WTC11 (cell line): ENCODE data around the gene POLR1G. TPM values are rescaled to one million over a fixed set of nuclear protein-coding genes. Genes with fewer than 3 reads are reported as not detected.
A peak's percentile ranks its signal among the peaks of the same experiment; 100 is the strongest.

Source experiments
- ATAC-seq: fragments of 200-7000 bp; cut with Tn5 transposase; 2 replicates; pipeline ENCODE4 v1.10.0; 2021; ENCODE audit warnings: mild to moderate bottlenecking, moderate library complexity
- CTCF ChIA-PET: fragments of 300-600 bp; sonication (Branson Sonifier 250); formaldehyde crosslinking; loops from one replicate; lab custom pipeline; 2021; ENCODE audit warnings: antibody characterized with exemption; lab: Charles Lee
- POLR2A ChIA-PET: fragments of 350-600 bp; sonication (Branson Sonifier 250); formaldehyde crosslinking; loops from one replicate; lab custom pipeline; 2021; ENCODE audit warnings: antibody characterized with exemption; lab: Charles Lee
- DNase-seq: peaks from one replicate; pipeline ENCODE4 v3.0.0; 2021; ENCODE audit warnings: low spot score
- H3K27ac Mint-ChIP-seq: 2 replicates; pipeline ENCODE4 v1.8.0; 2021; ENCODE audit warnings: mixed read lengths
- H3K27me3 Mint-ChIP-seq: 2 replicates; pipeline ENCODE4 v1.8.0; 2021; ENCODE audit warnings: low read depth, mild to moderate bottlenecking, moderate library complexity, mixed read lengths
- H3K36me3 Mint-ChIP-seq: 2 replicates; pipeline ENCODE4 v1.8.0; 2021; ENCODE audit warnings: mixed read lengths
- H3K4me1 Mint-ChIP-seq: 2 replicates; pipeline ENCODE4 v1.8.0; 2022; ENCODE audit warnings: mixed read lengths
- H3K4me3 Mint-ChIP-seq: 2 replicates; pipeline ENCODE4 v1.8.0; 2021; ENCODE audit warnings: mild to moderate bottlenecking, moderate library complexity, mixed read lengths
- H3K9me3 Mint-ChIP-seq: 2 replicates; pipeline ENCODE4 v1.8.0; 2021; ENCODE audit warnings: mixed read lengths
- CBFB ChIP-seq: sonication (generic); formaldehyde crosslinking; IDR thresholded peaks from 2 replicates; pipeline ENCODE4 v1.8.1; 2022; ENCODE audit warnings: mild to moderate bottlenecking, low read depth, missing genetic modification reagents
- CREM ChIP-seq: sonication (generic); formaldehyde crosslinking; IDR thresholded peaks from 2 replicates; pipeline ENCODE4 v1.8.1; 2022; ENCODE audit warnings: mild to moderate bottlenecking, missing genetic modification reagents, moderate library complexity
- FOXP1 ChIP-seq: sonication (generic); formaldehyde crosslinking; IDR thresholded peaks from 2 replicates; pipeline ENCODE4 v1.8.0; 2022; ENCODE audit warnings: missing genetic modification reagents, mild to moderate bottlenecking, moderate library complexity, borderline replicate concordance
- GABPB1 ChIP-seq: sonication (generic); formaldehyde crosslinking; IDR thresholded peaks from 2 replicates; pipeline ENCODE4 v1.8.1; 2023; ENCODE audit warnings: mild to moderate bottlenecking, missing genetic modification reagents
- GTF2I ChIP-seq: fragments of 250-450 bp; sonication (Bioruptor Pico); conservative IDR thresholded peaks from 2 replicates; pipeline ENCODE4 v1.4.0; 2021; ENCODE audit warnings: mild to moderate bottlenecking
- KAT7 ChIP-seq: sonication (generic); formaldehyde crosslinking; IDR thresholded peaks from 2 replicates; pipeline ENCODE4 v1.8.1; 2023; ENCODE audit warnings: missing genetic modification reagents, mild to moderate bottlenecking, borderline replicate concordance
- MXD4 ChIP-seq: fragments of 250-450 bp; sonication (Bioruptor Pico); IDR thresholded peaks from 2 replicates; pipeline ENCODE4 v1.8.0; 2021; ENCODE audit warnings: mild to moderate bottlenecking, moderate library complexity, borderline replicate concordance
- ZNF138 ChIP-seq: sonication (generic); formaldehyde crosslinking; conservative IDR thresholded peaks from 2 replicates; pipeline ENCODE4 v1.8.1; 2022; ENCODE audit warnings: mild to moderate bottlenecking, moderate library complexity, missing genetic modification reagents
- ZNF396 ChIP-seq: fragments of 250-450 bp; sonication (Bioruptor Pico); IDR thresholded peaks from 2 replicates; pipeline ENCODE4 v1.8.0; 2021; ENCODE audit warnings: mild to moderate bottlenecking, moderate library complexity, borderline replicate concordance
- total RNA-seq: library from RNA; stranded (reverse); gene quantifications from 3 replicates; pipeline ENCODE4 v1.2.3, GENCODE V29; 2021
- TF ChIP-seq, protein P1 (sequence below): sonication (generic); formaldehyde crosslinking; IDR thresholded peaks from 2 replicates; pipeline ENCODE4 v1.8.1; 2023; ENCODE audit warnings: mild to moderate bottlenecking, missing genetic modification reagents, moderate library complexity
- TF ChIP-seq, protein P2 (sequence below): sonication (generic); formaldehyde crosslinking; IDR thresholded peaks from 2 replicates; pipeline ENCODE4 v1.8.1; 2022; ENCODE audit warnings: mild to moderate bottlenecking, moderate library complexity, missing genetic modification reagents
- TF ChIP-seq, protein P3 (sequence below): sonication (generic); formaldehyde crosslinking; IDR thresholded peaks from 2 replicates; pipeline ENCODE4 v1.8.1; 2023; ENCODE audit warnings: mild to moderate bottlenecking, moderate library complexity, missing genetic modification reagents
- TF ChIP-seq, protein P4 (sequence below): sonication (generic); formaldehyde crosslinking; IDR thresholded peaks from 2 replicates; pipeline ENCODE4 v1.8.1; 2023; ENCODE audit warnings: mild to moderate bottlenecking, missing genetic modification reagents, borderline replicate concordance
- TF ChIP-seq, protein P5 (sequence below): fragments of 250-450 bp; sonication (Bioruptor Pico); IDR thresholded peaks from 2 replicates; pipeline ENCODE4 v1.9.0; 2021; ENCODE audit warnings: mild to moderate bottlenecking
- TF ChIP-seq, protein P6 (sequence below): fragments of 200-600 bp; IDR thresholded peaks from 2 replicates; pipeline ENCODE4 v1.8.0; 2022; ENCODE audit warnings: antibody characterized with exemption
- TF ChIP-seq, protein P7 (sequence below): sonication (generic); formaldehyde crosslinking; IDR thresholded peaks from 2 replicates; pipeline ENCODE4 v1.8.0; 2023; ENCODE audit warnings: mild to moderate bottlenecking, missing genetic modification reagents
- TF ChIP-seq, protein P8 (sequence below): sonication (generic); formaldehyde crosslinking; IDR thresholded peaks from 2 replicates; pipeline ENCODE4 v1.8.1; 2022; ENCODE audit warnings: low read depth, missing genetic modification reagents, borderline replicate concordance
- TF ChIP-seq, protein P9 (sequence below): sonication (generic); formaldehyde crosslinking; IDR thresholded peaks from 2 replicates; pipeline ENCODE4 v1.8.1; 2023; ENCODE audit warnings: mild to moderate bottlenecking, missing genetic modification reagents, moderate library complexity

Gene POLR1G
- total RNA-seq, 1 experiment from 2014 or later, result 38.1 TPM

DNA sequence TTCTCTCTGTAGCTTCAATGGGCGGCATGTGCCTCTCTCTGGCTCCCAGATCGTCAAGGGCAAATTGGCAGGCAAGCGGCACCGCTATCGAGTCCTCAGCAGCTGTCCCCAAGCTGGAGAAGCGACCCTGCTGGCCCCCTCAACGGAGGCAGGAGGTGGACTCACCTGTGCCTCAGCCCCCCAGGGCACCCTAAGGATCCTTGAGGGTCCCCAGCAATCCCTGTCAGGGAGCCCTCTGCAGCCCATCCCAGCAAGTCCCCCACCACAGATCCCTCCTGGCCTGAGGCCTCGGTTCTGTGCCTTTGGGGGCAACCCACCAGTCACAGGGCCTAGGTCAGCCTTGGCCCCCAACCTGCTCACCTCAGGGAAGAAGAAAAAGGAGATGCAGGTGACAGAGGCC is 1.7 kb downstream of the POLR1G start:
- TF ChIP-seq ZNF138 (no peak), CBFB (CRISPR knock-in tag) (no peak), KAT7 (CRISPR knock-in tag) (no peak), CREM (CRISPR knock-in tag) (no peak), FOXP1 (CRISPR knock-in tag) (no peak)
- TF ChIP-seq, protein P1, sequence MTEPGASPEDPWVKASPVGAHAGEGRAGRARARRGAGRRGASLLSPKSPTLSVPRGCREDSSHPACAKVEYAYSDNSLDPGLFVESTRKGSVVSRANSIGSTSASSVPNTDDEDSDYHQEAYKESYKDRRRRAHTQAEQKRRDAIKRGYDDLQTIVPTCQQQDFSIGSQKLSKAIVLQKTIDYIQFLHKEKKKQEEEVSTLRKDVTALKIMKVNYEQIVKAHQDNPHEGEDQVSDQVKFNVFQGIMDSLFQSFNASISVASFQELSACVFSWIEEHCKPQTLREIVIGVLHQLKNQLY (CRISPR knock-in tag), result no peak
- TF ChIP-seq, protein P2, sequence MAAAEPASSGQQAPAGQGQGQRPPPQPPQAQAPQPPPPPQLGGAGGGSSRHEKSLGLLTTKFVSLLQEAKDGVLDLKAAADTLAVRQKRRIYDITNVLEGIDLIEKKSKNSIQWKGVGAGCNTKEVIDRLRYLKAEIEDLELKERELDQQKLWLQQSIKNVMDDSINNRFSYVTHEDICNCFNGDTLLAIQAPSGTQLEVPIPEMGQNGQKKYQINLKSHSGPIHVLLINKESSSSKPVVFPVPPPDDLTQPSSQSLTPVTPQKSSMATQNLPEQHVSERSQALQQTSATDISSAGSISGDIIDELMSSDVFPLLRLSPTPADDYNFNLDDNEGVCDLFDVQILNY, result no peak
- TF ChIP-seq, protein P3, sequence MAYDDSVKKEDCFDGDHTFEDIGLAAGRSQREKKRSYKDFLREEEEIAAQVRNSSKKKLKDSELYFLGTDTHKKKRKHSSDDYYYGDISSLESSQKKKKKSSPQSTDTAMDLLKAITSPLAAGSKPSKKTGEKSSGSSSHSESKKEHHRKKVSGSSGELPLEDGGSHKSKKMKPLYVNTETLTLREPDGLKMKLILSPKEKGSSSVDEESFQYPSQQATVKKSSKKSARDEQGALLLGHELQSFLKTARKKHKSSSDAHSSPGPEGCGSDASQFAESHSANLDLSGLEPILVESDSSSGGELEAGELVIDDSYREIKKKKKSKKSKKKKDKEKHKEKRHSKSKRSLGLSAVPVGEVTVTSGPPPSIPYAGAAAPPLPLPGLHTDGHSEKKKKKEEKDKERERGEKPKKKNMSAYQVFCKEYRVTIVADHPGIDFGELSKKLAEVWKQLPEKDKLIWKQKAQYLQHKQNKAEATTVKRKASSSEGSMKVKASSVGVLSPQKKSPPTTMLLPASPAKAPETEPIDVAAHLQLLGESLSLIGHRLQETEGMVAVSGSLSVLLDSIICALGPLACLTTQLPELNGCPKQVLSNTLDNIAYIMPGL, result no peak
- TF ChIP-seq, protein P4, sequence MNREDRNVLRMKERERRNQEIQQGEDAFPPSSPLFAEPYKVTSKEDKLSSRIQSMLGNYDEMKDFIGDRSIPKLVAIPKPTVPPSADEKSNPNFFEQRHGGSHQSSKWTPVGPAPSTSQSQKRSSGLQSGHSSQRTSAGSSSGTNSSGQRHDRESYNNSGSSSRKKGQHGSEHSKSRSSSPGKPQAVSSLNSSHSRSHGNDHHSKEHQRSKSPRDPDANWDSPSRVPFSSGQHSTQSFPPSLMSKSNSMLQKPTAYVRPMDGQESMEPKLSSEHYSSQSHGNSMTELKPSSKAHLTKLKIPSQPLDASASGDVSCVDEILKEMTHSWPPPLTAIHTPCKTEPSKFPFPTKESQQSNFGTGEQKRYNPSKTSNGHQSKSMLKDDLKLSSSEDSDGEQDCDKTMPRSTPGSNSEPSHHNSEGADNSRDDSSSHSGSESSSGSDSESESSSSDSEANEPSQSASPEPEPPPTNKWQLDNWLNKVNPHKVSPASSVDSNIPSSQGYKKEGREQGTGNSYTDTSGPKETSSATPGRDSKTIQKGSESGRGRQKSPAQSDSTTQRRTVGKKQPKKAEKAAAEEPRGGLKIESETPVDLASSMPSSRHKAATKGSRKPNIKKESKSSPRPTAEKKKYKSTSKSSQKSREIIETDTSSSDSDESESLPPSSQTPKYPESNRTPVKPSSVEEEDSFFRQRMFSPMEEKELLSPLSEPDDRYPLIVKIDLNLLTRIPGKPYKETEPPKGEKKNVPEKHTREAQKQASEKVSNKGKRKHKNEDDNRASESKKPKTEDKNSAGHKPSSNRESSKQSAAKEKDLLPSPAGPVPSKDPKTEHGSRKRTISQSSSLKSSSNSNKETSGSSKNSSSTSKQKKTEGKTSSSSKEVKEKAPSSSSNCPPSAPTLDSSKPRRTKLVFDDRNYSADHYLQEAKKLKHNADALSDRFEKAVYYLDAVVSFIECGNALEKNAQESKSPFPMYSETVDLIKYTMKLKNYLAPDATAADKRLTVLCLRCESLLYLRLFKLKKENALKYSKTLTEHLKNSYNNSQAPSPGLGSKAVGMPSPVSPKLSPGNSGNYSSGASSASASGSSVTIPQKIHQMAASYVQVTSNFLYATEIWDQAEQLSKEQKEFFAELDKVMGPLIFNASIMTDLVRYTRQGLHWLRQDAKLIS (CRISPR knock-in tag), result no peak
- TF ChIP-seq, protein P5, sequence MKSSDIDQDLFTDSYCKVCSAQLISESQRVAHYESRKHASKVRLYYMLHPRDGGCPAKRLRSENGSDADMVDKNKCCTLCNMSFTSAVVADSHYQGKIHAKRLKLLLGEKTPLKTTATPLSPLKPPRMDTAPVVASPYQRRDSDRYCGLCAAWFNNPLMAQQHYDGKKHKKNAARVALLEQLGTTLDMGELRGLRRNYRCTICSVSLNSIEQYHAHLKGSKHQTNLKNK (CRISPR knock-in tag), result no peak
- no peaks in the 10 kb centered on the region for H3K9me3 Mint-ChIP-seq
- H3K4me3 Mint-ChIP-seq, result peak overlapping the region; percentile 96
- DNase-seq, result no peak
- no peak for ATAC-seq
- H3K27ac Mint-ChIP-seq, result no peak overlapping the region
- peaks cover 7% of the 10 kb centered on the region; the same call in 1 of the 2 replicates for H3K27me3 Mint-ChIP-seq
- ChIA-PET POLR2A (no interaction called here), CTCF (interaction anchor here (1.2 to 1.6 kb wide), 3 partner anchors 20 to 78 kb away, joined by 3 to 5 read pairs (median 4); no protein-coding TSS in a partner anchor)
- H3K36me3 Mint-ChIP-seq, result peaks cover 22% of the 10 kb centered on the region
- peaks cover 15% of the 10 kb centered on the region for H3K4me1 Mint-ChIP-seq

DNA sequence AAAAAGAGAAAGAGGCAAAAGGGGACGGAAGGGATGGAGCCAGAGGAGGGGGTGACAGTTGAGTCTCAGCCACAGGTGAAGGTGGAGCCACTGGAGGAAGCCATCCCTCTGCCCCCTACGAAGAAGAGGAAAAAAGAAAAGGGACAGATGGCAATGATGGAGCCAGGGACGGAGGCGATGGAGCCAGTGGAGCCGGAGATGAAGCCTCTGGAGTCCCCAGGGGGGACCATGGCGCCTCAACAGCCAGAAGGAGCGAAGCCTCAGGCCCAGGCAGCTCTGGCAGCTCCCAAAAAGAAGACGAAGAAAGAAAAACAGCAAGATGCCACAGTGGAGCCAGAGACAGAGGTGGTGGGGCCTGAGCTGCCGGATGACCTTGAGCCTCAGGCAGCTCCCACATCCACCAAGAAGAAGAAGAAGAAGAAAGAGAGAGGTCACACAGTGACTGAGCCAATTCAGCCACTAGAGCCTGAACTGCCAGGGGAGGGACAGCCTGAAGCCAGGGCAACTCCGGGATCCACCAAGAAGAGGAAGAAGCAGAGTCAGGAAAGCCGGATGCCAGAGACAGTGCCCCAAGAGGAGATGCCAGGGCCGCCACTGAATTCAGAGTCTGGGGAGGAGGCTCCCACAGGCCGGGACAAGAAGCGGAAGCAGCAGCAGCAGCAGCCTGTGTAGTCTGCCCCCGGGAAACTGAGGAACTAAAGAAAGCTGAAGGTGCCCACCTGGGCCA is 2.5 kb downstream of the POLR1G start:
- Mint-ChIP-seq H3K9me3 (no peaks in the 10 kb centered on the region), H3K27me3 (no peaks in the 10 kb centered on the region; the same call in 1 of the 2 replicates), H3K4me1 (peaks cover 6% of the 10 kb centered on the region), H3K4me3 (no peak overlapping the region), H3K36me3 (peaks cover 29% of the 10 kb centered on the region), H3K27ac (peak overlapping the region; percentile 64; the same call in 1 of the 2 replicates)
- POLR2A ChIA-PET, result interaction anchor here (0.7 kb wide), 1 partner anchor 349 kb away, joined by 4 read pairs; no protein-coding TSS in a partner anchor
- DNase-seq (no peak), ATAC-seq (no peak)
- CTCF ChIA-PET, result interaction anchor here (0.8 kb wide), 1 partner anchor 19 kb away, joined by 4 read pairs; no protein-coding TSS in a partner anchor
- TF ChIP-seq ZNF396 (CRISPR knock-in tag) (no peak), GTF2I (no peak), KAT7 (CRISPR knock-in tag) (no peak), GABPB1 (no peak), MXD4 (no peak)
- TF ChIP-seq, protein P6, sequence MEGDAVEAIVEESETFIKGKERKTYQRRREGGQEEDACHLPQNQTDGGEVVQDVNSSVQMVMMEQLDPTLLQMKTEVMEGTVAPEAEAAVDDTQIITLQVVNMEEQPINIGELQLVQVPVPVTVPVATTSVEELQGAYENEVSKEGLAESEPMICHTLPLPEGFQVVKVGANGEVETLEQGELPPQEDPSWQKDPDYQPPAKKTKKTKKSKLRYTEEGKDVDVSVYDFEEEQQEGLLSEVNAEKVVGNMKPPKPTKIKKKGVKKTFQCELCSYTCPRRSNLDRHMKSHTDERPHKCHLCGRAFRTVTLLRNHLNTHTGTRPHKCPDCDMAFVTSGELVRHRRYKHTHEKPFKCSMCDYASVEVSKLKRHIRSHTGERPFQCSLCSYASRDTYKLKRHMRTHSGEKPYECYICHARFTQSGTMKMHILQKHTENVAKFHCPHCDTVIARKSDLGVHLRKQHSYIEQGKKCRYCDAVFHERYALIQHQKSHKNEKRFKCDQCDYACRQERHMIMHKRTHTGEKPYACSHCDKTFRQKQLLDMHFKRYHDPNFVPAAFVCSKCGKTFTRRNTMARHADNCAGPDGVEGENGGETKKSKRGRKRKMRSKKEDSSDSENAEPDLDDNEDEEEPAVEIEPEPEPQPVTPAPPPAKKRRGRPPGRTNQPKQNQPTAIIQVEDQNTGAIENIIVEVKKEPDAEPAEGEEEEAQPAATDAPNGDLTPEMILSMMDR, result no peak
- TF ChIP-seq, protein P7, sequence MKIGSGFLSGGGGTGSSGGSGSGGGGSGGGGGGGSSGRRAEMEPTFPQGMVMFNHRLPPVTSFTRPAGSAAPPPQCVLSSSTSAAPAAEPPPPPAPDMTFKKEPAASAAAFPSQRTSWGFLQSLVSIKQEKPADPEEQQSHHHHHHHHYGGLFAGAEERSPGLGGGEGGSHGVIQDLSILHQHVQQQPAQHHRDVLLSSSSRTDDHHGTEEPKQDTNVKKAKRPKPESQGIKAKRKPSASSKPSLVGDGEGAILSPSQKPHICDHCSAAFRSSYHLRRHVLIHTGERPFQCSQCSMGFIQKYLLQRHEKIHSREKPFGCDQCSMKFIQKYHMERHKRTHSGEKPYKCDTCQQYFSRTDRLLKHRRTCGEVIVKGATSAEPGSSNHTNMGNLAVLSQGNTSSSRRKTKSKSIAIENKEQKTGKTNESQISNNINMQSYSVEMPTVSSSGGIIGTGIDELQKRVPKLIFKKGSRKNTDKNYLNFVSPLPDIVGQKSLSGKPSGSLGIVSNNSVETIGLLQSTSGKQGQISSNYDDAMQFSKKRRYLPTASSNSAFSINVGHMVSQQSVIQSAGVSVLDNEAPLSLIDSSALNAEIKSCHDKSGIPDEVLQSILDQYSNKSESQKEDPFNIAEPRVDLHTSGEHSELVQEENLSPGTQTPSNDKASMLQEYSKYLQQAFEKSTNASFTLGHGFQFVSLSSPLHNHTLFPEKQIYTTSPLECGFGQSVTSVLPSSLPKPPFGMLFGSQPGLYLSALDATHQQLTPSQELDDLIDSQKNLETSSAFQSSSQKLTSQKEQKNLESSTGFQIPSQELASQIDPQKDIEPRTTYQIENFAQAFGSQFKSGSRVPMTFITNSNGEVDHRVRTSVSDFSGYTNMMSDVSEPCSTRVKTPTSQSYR (CRISPR knock-in tag), result no peak
- TF ChIP-seq, protein P8, sequence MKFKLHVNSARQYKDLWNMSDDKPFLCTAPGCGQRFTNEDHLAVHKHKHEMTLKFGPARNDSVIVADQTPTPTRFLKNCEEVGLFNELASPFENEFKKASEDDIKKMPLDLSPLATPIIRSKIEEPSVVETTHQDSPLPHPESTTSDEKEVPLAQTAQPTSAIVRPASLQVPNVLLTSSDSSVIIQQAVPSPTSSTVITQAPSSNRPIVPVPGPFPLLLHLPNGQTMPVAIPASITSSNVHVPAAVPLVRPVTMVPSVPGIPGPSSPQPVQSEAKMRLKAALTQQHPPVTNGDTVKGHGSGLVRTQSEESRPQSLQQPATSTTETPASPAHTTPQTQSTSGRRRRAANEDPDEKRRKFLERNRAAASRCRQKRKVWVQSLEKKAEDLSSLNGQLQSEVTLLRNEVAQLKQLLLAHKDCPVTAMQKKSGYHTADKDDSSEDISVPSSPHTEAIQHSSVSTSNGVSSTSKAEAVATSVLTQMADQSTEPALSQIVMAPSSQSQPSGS (CRISPR knock-in tag), result no peak
- TF ChIP-seq, protein P9, sequence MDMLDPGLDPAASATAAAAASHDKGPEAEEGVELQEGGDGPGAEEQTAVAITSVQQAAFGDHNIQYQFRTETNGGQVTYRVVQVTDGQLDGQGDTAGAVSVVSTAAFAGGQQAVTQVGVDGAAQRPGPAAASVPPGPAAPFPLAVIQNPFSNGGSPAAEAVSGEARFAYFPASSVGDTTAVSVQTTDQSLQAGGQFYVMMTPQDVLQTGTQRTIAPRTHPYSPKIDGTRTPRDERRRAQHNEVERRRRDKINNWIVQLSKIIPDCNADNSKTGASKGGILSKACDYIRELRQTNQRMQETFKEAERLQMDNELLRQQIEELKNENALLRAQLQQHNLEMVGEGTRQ, result no peak
